ENCODE measurements around the gene NME7. TPM values are rescaled to one million over a fixed set of nuclear protein-coding genes. Genes with fewer than 3 reads are reported as not detected.

The NME7 gene
- total RNA-seq, 1 donor from 2014 or later: 60.6 TPM

DNA sequence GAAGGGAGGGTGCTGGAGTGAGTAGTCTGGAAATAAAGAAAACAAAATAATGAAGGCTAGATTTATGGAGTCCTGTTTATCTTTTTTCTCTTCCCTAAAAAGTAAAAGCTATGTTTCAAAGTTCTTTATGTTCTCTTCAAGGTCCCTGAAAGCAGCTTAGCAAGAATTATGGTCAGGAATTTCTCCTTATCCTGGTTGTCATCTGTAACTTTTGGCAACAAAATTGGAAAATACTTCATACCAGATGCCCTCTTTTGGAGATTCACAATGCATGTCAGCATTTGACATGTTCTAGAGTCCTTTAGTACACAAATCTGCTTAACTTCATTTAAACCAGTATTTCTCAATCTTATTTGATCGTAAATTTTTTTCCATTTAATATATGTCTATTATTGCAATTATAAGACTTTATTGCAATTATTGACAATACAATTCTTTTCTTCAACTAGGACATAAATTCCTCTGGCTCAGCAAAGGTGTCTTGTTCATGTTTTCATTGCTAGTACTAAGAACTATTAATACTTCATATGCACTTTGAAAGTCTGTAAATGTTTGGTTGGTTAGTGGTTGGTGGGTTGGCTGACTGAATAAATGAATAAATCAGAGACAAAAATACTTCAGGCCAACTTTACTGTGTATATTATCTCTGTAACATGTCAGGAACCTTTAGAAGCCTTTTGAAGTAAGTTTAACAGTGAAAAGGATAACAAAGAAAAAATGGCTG, 159.6 kb downstream of the NME7 start:
- Histone ChIP-seq H3K4me2 (no peak overlapping the region), H3K27ac (no peak overlapping the region), H2AFZ (replicated peaks) (no peak overlapping the region), H3K9ac (no peak overlapping the region), H3K36me3 (no peaks in the 10 kb centered on the region), H3K79me2 (ENCODE audit: low read depth) (no peaks in the 10 kb centered on the region), H3K9me3 (ENCODE audit: low read depth) (no peaks in the 10 kb centered on the region), H3K27me3 (no peaks in the 10 kb centered on the region), H4K20me1 (ENCODE audit: low read depth) (no peaks in the 10 kb centered on the region), H3K4me1 (peaks cover 5% of the 10 kb centered on the region), H3F3A (ENCODE audit: low read depth) (no peaks in the 10 kb centered on the region), H3K4me3 (no peak overlapping the region)
- Mint-ChIP-seq H3K27ac (no peak overlapping the region), H3K27me3 (ENCODE audit: insufficient read depth, low read depth) (peaks cover 2% of the 10 kb centered on the region), H3K9me3 (no peaks in the 10 kb centered on the region), H3K4me1 (no peaks in the 10 kb centered on the region), H3K36me3 (peaks cover 2% of the 10 kb centered on the region), H3K4me3 (no peak overlapping the region)
- TF ChIP-seq, protein P1, sequence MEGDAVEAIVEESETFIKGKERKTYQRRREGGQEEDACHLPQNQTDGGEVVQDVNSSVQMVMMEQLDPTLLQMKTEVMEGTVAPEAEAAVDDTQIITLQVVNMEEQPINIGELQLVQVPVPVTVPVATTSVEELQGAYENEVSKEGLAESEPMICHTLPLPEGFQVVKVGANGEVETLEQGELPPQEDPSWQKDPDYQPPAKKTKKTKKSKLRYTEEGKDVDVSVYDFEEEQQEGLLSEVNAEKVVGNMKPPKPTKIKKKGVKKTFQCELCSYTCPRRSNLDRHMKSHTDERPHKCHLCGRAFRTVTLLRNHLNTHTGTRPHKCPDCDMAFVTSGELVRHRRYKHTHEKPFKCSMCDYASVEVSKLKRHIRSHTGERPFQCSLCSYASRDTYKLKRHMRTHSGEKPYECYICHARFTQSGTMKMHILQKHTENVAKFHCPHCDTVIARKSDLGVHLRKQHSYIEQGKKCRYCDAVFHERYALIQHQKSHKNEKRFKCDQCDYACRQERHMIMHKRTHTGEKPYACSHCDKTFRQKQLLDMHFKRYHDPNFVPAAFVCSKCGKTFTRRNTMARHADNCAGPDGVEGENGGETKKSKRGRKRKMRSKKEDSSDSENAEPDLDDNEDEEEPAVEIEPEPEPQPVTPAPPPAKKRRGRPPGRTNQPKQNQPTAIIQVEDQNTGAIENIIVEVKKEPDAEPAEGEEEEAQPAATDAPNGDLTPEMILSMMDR (IDR thresholded peaks at IDR 0.05): no peak
- TF ChIP-seq EZH2 (IDR thresholded peaks at IDR 0.05) (no peak), EZH2phosphoT487 (IDR thresholded peaks at IDR 0.05) (no peak)
- no peak for DNase-seq (ENCODE audit: low spot score)

DNA sequence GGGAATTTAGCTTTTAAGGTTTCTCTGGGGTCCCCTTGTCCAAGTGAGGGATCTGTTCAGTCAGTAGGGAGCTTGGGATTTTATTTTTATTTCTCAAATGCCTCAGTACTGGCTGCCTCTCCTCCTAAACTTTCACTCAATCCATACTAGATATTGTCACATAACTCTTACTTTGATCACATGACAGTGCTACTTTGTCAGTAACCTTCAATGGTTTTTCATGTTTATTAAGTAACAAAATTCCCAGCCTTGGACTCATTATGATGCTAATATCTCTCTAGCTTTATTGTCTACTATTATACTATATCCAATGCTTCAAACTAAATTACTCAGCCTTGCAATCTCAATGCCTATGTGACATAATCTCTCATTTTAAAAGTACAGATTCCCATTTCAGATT, 163.4 kb downstream of the NME7 start:
- Histone ChIP-seq H3K36me3 (no peaks in the 10 kb centered on the region), H3K4me2 (no peak overlapping the region), H3K9me3 (ENCODE audit: low read depth) (no peaks in the 10 kb centered on the region), H4K20me1 (ENCODE audit: low read depth) (no peaks in the 10 kb centered on the region), H3K4me1 (peaks cover 5% of the 10 kb centered on the region), H3K79me2 (ENCODE audit: low read depth) (no peaks in the 10 kb centered on the region), H3F3A (ENCODE audit: low read depth) (no peaks in the 10 kb centered on the region), H2AFZ (replicated peaks) (no peak overlapping the region), H3K4me3 (no peak overlapping the region), H3K27ac (no peak overlapping the region), H3K27me3 (no peaks in the 10 kb centered on the region), H3K9ac (no peak overlapping the region)
- no peak for TF ChIP-seq EZH2 (IDR thresholded peaks at IDR 0.05)
- TF ChIP-seq, protein P1 (IDR thresholded peaks at IDR 0.05): no peak
- no peak for TF ChIP-seq EZH2phosphoT487 (IDR thresholded peaks at IDR 0.05)
- Mint-ChIP-seq H3K36me3 (peaks cover 5% of the 10 kb centered on the region), H3K27me3 (ENCODE audit: insufficient read depth, low read depth) (no peaks in the 10 kb centered on the region), H3K27ac (no peak overlapping the region), H3K4me1 (peaks cover 12% of the 10 kb centered on the region), H3K9me3 (no peaks in the 10 kb centered on the region), H3K4me3 (no peak overlapping the region)
- DNase-seq (ENCODE audit: low spot score): no peak

DNA sequence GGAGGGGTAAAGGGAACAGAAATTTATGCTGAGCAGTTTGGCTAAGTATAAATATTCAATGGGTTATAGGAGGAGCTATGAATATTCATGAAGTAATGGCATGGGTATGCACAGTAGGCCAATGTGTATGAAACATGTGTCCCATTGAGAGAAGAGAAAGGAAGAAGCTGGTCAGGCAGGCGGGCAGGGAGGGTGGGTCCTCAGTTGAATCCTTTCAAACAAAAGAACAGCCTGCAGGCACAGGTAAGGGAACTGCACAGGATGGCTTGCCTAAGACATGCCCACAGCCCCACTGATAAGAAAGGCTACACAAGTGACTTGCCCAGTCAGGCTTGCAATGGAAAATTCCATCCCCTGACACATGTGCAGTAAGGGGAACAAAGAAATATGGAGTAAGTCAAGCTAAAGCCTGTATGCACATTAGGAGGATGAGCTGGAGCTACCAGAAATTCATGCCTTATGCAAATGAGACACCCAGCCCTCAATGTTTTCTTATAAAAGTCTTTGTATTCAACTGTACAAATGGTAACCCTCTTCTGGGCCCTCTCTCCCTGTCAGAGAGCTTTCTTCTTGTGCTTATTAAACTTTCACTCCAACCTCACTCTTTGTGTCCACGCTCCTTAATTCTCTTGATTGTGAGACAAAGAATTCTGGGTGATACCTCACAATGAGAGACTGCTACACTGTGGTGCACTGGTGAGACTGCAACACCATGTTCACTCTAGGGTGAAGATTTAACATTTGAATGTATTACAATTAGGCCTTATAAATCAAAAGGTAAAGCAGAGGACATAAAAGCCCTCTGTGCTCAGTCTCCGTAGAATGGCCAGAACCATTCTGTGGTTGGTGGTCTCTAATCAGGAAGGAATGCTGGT, 164.6 kb downstream of the NME7 start:
- H2AFZ ChIP-seq (replicated peaks): no peak overlapping the region
- no peak for DNase-seq (ENCODE audit: low spot score)
- H3K9ac ChIP-seq: no peak overlapping the region
- H3K4me1 ChIP-seq: peaks cover 5% of the 10 kb centered on the region
- no peaks in the 10 kb centered on the region for H3F3A ChIP-seq (ENCODE audit: low read depth)
- Mint-ChIP-seq H3K27ac (no peak overlapping the region), H3K9me3 (no peaks in the 10 kb centered on the region), H3K4me1 (peaks cover 12% of the 10 kb centered on the region), H3K27me3 (ENCODE audit: insufficient read depth, low read depth) (no peaks in the 10 kb centered on the region), H3K36me3 (peaks cover 5% of the 10 kb centered on the region), H3K4me3 (no peak overlapping the region)
- H4K20me1 ChIP-seq (ENCODE audit: low read depth): no peaks in the 10 kb centered on the region
- no peaks in the 10 kb centered on the region for H3K36me3 ChIP-seq
- no peaks in the 10 kb centered on the region for H3K9me3 ChIP-seq (ENCODE audit: low read depth)
- H3K4me3 ChIP-seq: no peak overlapping the region
- no peaks in the 10 kb centered on the region for H3K79me2 ChIP-seq (ENCODE audit: low read depth)
- H3K27ac ChIP-seq: no peak overlapping the region
- no peaks in the 10 kb centered on the region for H3K27me3 ChIP-seq
- no peak overlapping the region for H3K4me2 ChIP-seq
- TF ChIP-seq EZH2phosphoT487 (IDR thresholded peaks at IDR 0.05) (no peak), EZH2 (IDR thresholded peaks at IDR 0.05) (no peak)
- TF ChIP-seq, protein P1 (IDR thresholded peaks at IDR 0.05): no peak
